Activated effector memory CD4-positive, alpha-beta T cell treated with Interleukin-2 at 50 U/mL for 16 hours (primary cell): ENCODE results near the gene KCNN1.

Experiments used
- DNase-seq: peaks from one replicate; pipeline ENCODE4 v3.0.0-alpha.2; 2020

The KCNN1 gene

GRCh38 chr19:17947815-17948513 lies 18.9 kb upstream of the KCNN1 start:
- DNase-seq, result peak; percentile 92

- DNase-seq, result no peak
Measured at GRCh38 chr19:17948514-17948900, 18.4 kb upstream of the KCNN1 start.

- DNase-seq, result no peak
Measured at GRCh38 chr19:17948931-17949930, 17.7 kb upstream of the KCNN1 start.

GRCh38 chr19:17949956-17950309 lies 17.0 kb upstream of the KCNN1 start:
- DNase-seq, result no peak

GRCh38 chr19:17950310-17951156 lies 16.4 kb upstream of the KCNN1 start:
- DNase-seq, result peak; percentile 28

GRCh38 chr19:17951157-17951989 lies 15.5 kb upstream of the KCNN1 start:
- DNase-seq, result no peak

- DNase-seq, result no peak
Measured at GRCh38 chr19:17951990-17952976, 14.6 kb upstream of the KCNN1 start.

GRCh38 chr19:17953316-17953801 lies 13.5 kb upstream of the KCNN1 start:
- no peak for DNase-seq

- DNase-seq, result no peak
Measured at GRCh38 chr19:17953869-17954268, 13.0 kb upstream of the KCNN1 start.

- DNase-seq, result no peak
Measured at GRCh38 chr19:17954401-17954800, 12.5 kb upstream of the KCNN1 start.

- DNase-seq, result no peak
Measured at GRCh38 chr19:17957149-17957849, 9.6 kb upstream of the KCNN1 start.

- DNase-seq, result no peak
Measured at GRCh38 chr19:17957885-17958284, 9.0 kb upstream of the KCNN1 start.

GRCh38 chr19:17963936-17964691 lies 2.8 kb upstream of the KCNN1 start:
- no peak for DNase-seq

GRCh38 chr19:17965370-17966128 lies 1.4 kb upstream of the KCNN1 start:
- DNase-seq, result no peak

GRCh38 chr19:17966129-17966483 lies 801 bp upstream of the KCNN1 start:
- no peak for DNase-seq

GRCh38 chr19:17967257-17968051 lies 547 bp downstream of the KCNN1 start:
- DNase-seq, result no peak

- no peak for DNase-seq
Measured at GRCh38 chr19:17968362-17968761, 1.5 kb downstream of the KCNN1 start.
